HK-2 (cell line): ENCODE results near the gene ZNF644.
"Not testable (repeated sequence)": the region's sequence is repeated elsewhere in the genome, so short reads cannot be mapped to it uniquely, and the experiment has no call there.

Source experiments
- DNase-seq: peaks from one replicate; pipeline ENCODE4 v3.0.0-alpha.2; 2018; ENCODE audit not compliant: unreplicated experiment

The ZNF644 gene

GRCh38 chr1:90926971-90927370 is 94.9 kb downstream of the ZNF644 start:
- DNase-seq, result no peak

GRCh38 chr1:90925928-90926869 is 95.6 kb downstream of the ZNF644 start:
- peak; percentile 8 for DNase-seq

GRCh38 chr1:90924982-90925381 is 96.9 kb downstream of the ZNF644 start:
- DNase-seq, result no peak

- DNase-seq, result no peak
Measured at GRCh38 chr1:90922996-90923395, 98.8 kb downstream of the ZNF644 start.

- DNase-seq, result no peak
Measured at GRCh38 chr1:90922202-90922601, 99.6 kb downstream of the ZNF644 start.

- DNase-seq, result no peak
Measured at GRCh38 chr1:90919900-90920299, 101.9 kb downstream of the ZNF644 start.

- DNase-seq, result no peak
Measured at GRCh38 chr1:90919190-90919719, 102.6 kb downstream of the ZNF644 start.

DNA sequence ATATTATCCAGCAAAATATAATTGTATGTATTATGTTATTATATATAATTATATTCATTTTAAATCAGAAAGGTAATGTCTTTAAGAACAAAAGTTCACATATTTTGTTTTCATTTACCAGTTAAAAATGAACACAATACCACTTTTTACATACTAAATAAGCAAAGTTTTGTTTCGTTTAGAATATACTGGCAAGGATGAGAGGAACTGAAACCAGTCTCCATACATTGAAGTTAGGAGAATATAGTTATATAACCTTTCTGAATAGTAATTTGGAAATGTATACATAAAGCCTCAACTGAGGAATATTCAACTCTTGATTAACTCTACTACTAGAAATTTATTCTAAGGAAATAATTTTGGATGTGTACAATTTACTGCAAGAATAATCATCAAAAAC is 110.5 kb downstream of the ZNF644 start:
- DNase-seq, result no peak

GRCh38 chr1:90902672-90903071 is 119.2 kb downstream of the ZNF644 start:
- no peak for DNase-seq

GRCh38 chr1:90899263-90899662 is 122.6 kb downstream of the ZNF644 start:
- no peak for DNase-seq

DNA sequence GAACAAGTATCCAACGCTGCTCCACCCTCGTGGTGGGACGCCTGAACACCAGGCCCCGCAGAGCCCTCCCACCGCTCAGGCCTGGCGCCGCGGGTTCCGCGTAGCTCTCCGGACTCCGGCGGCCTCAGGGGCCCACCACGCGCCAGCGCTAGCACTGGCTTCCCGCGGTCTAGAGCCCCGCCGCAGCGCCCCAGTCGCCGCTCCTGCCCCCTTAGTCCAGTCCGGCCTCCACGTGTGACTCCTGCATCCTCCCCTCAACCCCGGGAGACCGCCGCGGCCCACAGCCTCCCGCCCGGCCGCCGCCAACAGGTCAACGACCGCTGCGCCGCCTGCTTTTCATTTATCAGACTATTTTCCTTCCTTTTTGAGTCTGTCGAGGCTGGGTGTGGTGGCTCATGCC is 128.2 kb downstream of the ZNF644 start:
- DNase-seq, result not testable (repeated sequence)

GRCh38 chr1:90892884-90893283 is 129.0 kb downstream of the ZNF644 start:
- DNase-seq, result not testable (repeated sequence)

GRCh38 chr1:90892196-90892595 is 129.6 kb downstream of the ZNF644 start:
- DNase-seq, result not testable (repeated sequence)

DNA sequence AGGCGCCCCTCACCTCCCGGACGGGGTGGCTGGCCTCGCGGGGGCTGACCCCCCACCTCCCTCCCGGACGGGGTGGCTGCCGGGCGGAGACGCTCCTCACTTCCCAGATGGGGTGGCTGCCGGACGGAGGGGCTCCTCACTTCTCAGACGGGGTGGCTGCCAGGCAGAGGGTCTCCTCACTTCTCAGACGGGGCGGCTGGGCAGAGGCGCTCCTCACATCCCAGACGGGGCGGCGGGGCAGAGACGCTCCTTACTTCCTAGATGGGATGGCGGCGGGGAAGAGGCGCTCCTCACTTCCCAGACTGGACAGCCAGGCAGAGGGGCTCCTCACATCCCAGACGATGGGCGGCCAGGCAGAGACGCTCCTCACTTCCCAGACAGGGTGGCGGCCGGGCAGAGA is 130.1 kb downstream of the ZNF644 start:
- not testable (repeated sequence) for DNase-seq

DNA sequence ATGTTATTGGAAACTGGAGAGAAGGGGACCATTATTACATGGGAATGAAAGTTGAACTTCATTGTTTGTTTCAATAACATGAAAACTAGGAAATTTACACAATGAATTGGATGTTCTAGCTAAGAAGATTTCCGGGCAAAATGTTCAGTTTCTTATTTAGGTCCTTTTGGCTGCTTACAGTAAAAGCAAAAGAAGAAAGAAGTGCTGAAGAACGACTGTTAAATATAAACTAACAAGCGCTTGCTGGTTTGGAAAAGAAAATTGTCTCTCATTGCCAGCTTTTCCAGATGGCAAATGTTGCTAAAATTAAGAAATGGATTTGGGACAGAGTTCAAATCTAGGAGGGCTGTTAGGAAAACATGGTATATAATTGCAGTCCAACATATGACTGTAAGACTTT is 139.6 kb downstream of the ZNF644 start:
- no peak for DNase-seq

- no peak for DNase-seq
Measured at GRCh38 chr1:90881034-90881433, 140.8 kb downstream of the ZNF644 start.

DNA sequence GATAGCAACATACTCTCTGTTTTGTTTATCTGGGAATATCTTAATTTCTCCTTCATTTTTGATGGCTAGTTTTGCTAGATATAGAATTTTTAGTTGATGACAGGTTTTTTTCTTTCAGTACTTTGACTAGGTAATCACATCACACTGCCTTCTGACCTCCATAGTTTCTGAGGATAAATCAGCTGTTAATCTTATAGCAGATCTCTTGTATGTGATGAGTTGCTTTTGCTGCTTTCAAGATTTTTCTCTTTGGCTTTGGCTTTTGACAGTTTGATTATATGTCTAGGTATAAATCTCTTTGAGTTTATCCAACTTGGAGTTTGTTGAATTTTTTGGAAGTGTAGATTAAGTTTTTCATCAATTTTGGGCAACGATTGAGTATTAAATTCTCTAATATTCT is 142.6 kb downstream of the ZNF644 start:
- no peak for DNase-seq

- DNase-seq, result no peak
Measured at GRCh38 chr1:90876101-90876500, 145.7 kb downstream of the ZNF644 start.
